GM13976 (cell line): ENCODE measurements around the gene UTP4.

Experiments used
- DNase-seq: peaks from one replicate; pipeline ENCODE4 v3.0.0; 2012; ENCODE audit warnings: low spot score
- in situ Hi-C: fragments of 300-500 bp; cut with MboI; formaldehyde crosslinking; loops from one replicate; pipeline ENCODE4 v1.12.0; 2022; ENCODE audit warnings: low sequenced_read_pairs, mixed read lengths, inconsistent platforms; ENCODE audit not compliant: unreplicated experiment
- TF ChIP-seq, protein P1 (sequence below): IDR thresholded peaks from 2 replicates; pipeline ENCODE4 v1.5.1; 2012; ENCODE audit warnings: borderline replicate concordance, mild to moderate bottlenecking; ENCODE audit not compliant: insufficient read depth; ENCODE audit errors: extremely low read depth, missing control alignments, control extremely low read depth

UTP4 gene

GRCh38 chr16:69201787-69202186 lies 69.3 kb downstream of the UTP4 start:
- in situ Hi-C loops = no loop called here
- TF ChIP-seq, protein P1, sequence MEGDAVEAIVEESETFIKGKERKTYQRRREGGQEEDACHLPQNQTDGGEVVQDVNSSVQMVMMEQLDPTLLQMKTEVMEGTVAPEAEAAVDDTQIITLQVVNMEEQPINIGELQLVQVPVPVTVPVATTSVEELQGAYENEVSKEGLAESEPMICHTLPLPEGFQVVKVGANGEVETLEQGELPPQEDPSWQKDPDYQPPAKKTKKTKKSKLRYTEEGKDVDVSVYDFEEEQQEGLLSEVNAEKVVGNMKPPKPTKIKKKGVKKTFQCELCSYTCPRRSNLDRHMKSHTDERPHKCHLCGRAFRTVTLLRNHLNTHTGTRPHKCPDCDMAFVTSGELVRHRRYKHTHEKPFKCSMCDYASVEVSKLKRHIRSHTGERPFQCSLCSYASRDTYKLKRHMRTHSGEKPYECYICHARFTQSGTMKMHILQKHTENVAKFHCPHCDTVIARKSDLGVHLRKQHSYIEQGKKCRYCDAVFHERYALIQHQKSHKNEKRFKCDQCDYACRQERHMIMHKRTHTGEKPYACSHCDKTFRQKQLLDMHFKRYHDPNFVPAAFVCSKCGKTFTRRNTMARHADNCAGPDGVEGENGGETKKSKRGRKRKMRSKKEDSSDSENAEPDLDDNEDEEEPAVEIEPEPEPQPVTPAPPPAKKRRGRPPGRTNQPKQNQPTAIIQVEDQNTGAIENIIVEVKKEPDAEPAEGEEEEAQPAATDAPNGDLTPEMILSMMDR = no peak
- no peak for DNase-seq

- in situ Hi-C loops = no loop called here
- TF ChIP-seq, protein P1 = no peak
- no peak for DNase-seq
Measured at GRCh38 chr16:69204172-69204571, 71.7 kb downstream of the UTP4 start.

- in situ Hi-C loops = no loop called here
- TF ChIP-seq, protein P1 = no peak
- DNase-seq = no peak
Measured at GRCh38 chr16:69209735-69210134, 77.3 kb downstream of the UTP4 start.

DNA sequence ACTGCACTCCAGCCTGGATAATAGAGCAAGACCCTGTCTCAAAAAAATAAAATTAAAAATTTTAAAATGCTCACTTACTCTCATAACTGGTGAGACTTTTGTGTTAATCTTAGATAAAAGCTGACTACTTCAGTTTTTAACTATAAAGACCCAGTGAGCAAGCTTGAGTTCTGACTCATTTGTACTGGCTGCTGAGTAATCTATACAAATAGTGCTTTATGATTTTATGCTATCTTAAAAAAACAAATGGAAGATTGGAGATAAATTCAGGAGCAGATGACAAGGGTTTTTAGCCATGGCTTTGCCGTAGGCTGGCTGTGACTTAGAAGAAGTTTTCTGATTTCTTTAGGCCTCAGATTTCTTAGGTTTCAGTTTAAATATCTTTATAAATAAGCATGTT lies 85.0 kb downstream of the UTP4 start:
- TF ChIP-seq, protein P1 = no peak
- no peak for DNase-seq
- in situ Hi-C loops = no loop called here
